AG10803 (cell line): Measurements from ENCODE around the gene SMG6.

Experiments used
- DNase-seq: peaks from one replicate; pipeline ENCODE4 v3.0.0; 2010; ENCODE audit warnings: low read depth
- H3K4me3 ChIP-seq: 2 replicates; pipeline ENCODE4 v1.5.1; 2011; ENCODE audit warnings: mild to moderate bottlenecking, low read length, control low read depth
- TF ChIP-seq, protein P1 (sequence below): conservative IDR thresholded peaks from 2 replicates; pipeline ENCODE4 v1.5.1; 2011; ENCODE audit warnings: mild to moderate bottlenecking, low read length, control low read depth, inconsistent platforms

Gene SMG6

GRCh38 chr17:2289878-2290478 is 13.6 kb downstream of the SMG6 start:
- no peak for DNase-seq
- no peak overlapping the region for H3K4me3 ChIP-seq
- TF ChIP-seq, protein P1, sequence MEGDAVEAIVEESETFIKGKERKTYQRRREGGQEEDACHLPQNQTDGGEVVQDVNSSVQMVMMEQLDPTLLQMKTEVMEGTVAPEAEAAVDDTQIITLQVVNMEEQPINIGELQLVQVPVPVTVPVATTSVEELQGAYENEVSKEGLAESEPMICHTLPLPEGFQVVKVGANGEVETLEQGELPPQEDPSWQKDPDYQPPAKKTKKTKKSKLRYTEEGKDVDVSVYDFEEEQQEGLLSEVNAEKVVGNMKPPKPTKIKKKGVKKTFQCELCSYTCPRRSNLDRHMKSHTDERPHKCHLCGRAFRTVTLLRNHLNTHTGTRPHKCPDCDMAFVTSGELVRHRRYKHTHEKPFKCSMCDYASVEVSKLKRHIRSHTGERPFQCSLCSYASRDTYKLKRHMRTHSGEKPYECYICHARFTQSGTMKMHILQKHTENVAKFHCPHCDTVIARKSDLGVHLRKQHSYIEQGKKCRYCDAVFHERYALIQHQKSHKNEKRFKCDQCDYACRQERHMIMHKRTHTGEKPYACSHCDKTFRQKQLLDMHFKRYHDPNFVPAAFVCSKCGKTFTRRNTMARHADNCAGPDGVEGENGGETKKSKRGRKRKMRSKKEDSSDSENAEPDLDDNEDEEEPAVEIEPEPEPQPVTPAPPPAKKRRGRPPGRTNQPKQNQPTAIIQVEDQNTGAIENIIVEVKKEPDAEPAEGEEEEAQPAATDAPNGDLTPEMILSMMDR, result no peak

DNA sequence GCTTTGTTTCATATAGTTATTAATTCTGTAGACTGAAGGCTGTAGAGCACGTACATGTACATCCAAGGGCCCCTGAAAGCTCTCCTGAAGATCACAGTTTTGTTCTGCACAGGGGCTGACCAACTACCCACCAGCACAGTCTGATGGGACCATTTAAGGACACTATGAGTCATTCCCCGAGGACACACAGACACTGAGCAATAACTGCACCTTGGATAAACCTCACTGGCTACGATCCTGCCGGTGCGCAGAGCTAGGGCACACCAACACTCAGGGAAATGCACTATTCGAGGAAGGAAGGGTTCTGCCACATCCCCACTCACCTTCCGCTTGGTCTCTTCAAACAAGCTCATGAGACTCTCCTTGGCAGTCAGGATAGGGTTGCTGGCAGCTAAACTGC is 20.3 kb downstream of the SMG6 start:
- TF ChIP-seq, protein P1, result no peak
- DNase-seq, result no peak
- no peak overlapping the region for H3K4me3 ChIP-seq

GRCh38 chr17:2282297-2282873 is 21.2 kb downstream of the SMG6 start:
- peak; percentile 93 for DNase-seq

DNA sequence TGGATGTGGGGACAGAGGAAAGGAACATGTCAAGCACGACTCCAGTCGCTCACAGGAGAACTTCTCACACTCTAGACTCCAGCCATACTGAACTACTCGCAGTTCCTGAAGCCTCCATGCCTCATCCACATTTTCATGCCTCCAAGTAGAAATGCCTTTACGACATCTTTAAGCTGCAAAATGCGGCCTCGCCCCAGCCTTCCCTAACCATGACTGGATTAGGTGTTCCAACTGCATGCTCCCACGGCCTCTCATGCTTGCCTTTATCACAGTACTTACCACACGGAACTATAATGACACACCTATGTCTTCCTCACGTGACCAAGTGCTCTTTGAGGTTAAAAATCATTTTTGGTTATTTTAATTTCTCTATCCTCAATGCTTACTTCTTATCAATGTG is 23.9 kb downstream of the SMG6 start:
- no peak overlapping the region for H3K4me3 ChIP-seq
- TF ChIP-seq, protein P1, result no peak
- DNase-seq, result no peak

More at GRCh38 chr17:2282297-2282873, 21.2 kb downstream of the SMG6 start:
- H3K4me3 ChIP-seq, result no peak overlapping the region
- TF ChIP-seq, protein P1, result peak; percentile 68

DNA sequence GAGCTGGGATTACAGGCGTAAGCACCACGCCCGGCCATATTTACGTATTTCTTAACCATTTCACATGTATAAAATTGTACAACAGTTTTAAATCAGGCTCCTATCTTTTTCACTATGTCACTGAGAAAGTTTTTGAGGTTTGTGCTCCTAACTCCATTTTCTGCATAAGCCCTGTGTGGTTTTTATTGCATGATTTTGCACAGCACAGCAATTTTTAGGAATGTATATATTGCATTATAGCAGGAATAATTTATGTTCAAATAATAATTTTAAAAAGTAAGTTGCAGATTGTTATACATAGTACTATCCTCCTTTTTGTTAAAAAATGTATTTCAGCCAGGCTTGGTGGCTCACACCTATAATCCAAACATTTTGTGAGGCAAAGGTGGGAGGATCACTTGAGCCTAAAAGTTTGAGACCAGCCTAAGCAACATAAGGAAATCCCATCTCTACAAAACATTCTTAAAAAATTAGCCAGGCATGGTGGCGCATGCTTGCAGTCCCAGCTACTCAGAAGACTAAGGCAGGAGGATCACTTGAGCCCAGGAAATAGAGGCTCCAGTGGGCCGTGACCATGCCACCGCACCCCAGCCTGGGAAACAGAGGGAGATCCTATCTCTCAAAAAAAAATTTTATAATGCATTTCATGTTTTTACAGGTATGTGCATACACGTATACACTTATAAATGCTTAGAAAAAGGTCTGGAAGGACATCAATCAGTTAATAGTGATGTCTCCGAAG is 26.0 kb downstream of the SMG6 start:
- no peak for DNase-seq
- no peak overlapping the region for H3K4me3 ChIP-seq
- TF ChIP-seq, protein P1, result no peak

DNA sequence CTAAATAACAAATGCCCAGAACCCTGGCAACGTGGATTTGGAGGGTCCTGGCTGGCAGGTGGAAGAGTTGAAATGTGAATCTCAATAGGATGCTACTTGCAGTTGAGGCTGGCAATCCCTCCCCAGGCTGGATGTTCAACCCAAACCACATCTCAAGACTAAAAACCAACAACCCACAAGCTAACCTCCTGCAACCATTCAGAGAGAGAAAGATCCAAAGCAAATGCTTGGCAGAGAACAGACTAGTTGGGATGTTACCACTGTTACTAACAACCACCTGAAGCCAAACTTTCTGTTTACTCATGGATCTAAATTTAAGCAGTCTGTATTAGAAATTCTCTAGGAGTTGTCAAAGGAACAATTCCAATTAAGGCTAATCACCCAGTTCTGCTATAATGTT is 27.9 kb downstream of the SMG6 start:
- no peak overlapping the region for H3K4me3 ChIP-seq
- TF ChIP-seq, protein P1, result no peak
- DNase-seq, result no peak

DNA sequence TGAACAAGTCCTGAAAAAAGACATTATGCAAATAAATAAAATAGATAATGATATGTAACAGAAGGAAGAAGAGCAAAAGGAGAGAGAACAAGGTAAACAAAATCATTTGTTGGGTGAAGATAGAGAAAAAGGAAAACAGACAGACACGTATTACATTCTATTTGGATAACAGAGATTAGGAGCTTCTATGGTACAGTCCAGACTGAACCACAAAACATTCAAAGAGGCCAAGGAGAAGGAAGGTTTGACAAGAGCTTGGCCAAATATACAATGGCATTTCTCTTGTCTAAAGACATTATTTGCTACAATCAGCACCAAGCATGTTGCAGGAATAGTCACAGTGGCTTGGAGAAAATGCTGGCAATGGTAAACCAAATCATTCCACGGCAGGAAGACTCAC is 29.2 kb downstream of the SMG6 start:
- DNase-seq, result no peak
- H3K4me3 ChIP-seq, result no peak overlapping the region
- TF ChIP-seq, protein P1, result no peak
